ENCODE data around the gene PIGU. TPM values are rescaled to one million over a fixed set of nuclear protein-coding genes. Genes with fewer than 3 reads are reported as not detected.

The PIGU gene
- total RNA-seq, 5 donors from 2014 or later (not counting 1 experiment from before 2014, with no cell fraction given): 8.6 to 17.1 (median 13.6) TPM

GRCh38 chr20:34559311-34560140, 117.4 kb downstream of the PIGU start:
- ChIA-PET POLR2A (no interaction called here), CTCF (no interaction called here)
- no peak overlapping the region for H3K4me3 ChIP-seq (ENCODE audit: control insufficient read depth in 1 of 2, extremely low read depth in 1 of 2, low read length in 1 of 2)
- H3K4me1 ChIP-seq (ENCODE audit: control insufficient read depth in 1 of 2, extremely low read depth in 1 of 2, insufficient read depth in 2 of 2, low read length in 2 of 2): peaks cover 2 to 9% of the 10 kb centered on the region in 2 experiments
- Mint-ChIP-seq H3K27me3 (no peaks in the 10 kb centered on the region), H3K4me3 (peak overlapping the region; percentile 67 to 77 (median 74)), H3K9me3 (no peaks in the 10 kb centered on the region), H3K27ac (peak overlapping the region; percentile 65 to 85), H3K36me3 (no peaks in the 10 kb centered on the region), H3K4me1 (peaks cover 12 to 16% (median 15%) of the 10 kb centered on the region in 3 donors)
- peak in 7 of 35 experiments; percentile 4 to 44 (median 12) for DNase-seq
- 90% methylated on average over 34 of the region's 43 CpGs for WGBS (ENCODE audit: insufficient coverage)
- no peaks in the 10 kb centered on the region for H3K27me3 ChIP-seq (replicated peaks in 1 of 2; ENCODE audit: control insufficient read depth in 2 of 2, extremely low read depth in 1 of 2, insufficient read depth in 2 of 2, low read length in 1 of 2)
- H3K9me3 ChIP-seq: no peaks in the 10 kb centered on the region
- H3K36me3 ChIP-seq (ENCODE audit: control insufficient read depth in 2 of 2, extremely low read depth in 1 of 2, insufficient read depth in 1 of 2, low read length in 1 of 2): no peaks in the 10 kb centered on the region
- H3K27ac ChIP-seq (ENCODE audit: low read length): no peak overlapping the region
- no peak for ATAC-seq (replicated peaks in 1 of 4)

- peak within 1 kb of the TSS; percentile 67 to 84 for H3K4me3 ChIP-seq (ENCODE audit: control insufficient read depth in 1 of 2, extremely low read depth in 1 of 2, low read length in 1 of 2)
- DNase-seq (peak; percentile 69 to 98 (median 93)), ATAC-seq (replicated peaks in 1 of 4) (peak; percentile 76 to 88 (median 81))
- peaks cover 2 to 9% of the 10 kb centered on the region in 2 experiments for H3K4me1 ChIP-seq (ENCODE audit: control insufficient read depth in 1 of 2, extremely low read depth in 1 of 2, insufficient read depth in 2 of 2, low read length in 2 of 2)
- H3K27ac ChIP-seq (ENCODE audit: low read length): peak within 1 kb of the TSS; percentile 98
- Mint-ChIP-seq H3K36me3 (no peaks in the 10 kb centered on the region), H3K9me3 (no peaks in the 10 kb centered on the region), H3K4me1 (peaks cover 12 to 16% (median 15%) of the 10 kb centered on the region in 3 donors), H3K27ac (peak within 1 kb of the TSS; percentile 65 to 85), H3K27me3 (no peaks in the 10 kb centered on the region), H3K4me3 (peak within 1 kb of the TSS; percentile 74 to 90 (median 87))
- ChIA-PET POLR2A (interaction anchor here in 1 of 2 donors (1.0 kb wide), 2 partner anchors 42 to 149 kb away, joined by 3 to 7 read pairs; no protein-coding TSS in a partner anchor), CTCF (no interaction called here)
- H3K9me3 ChIP-seq: no peaks in the 10 kb centered on the region
- WGBS (ENCODE audit: insufficient coverage): 14% methylated on average over 96 of the region's 103 CpGs
- H3K27me3 ChIP-seq (replicated peaks in 1 of 2; ENCODE audit: control insufficient read depth in 2 of 2, extremely low read depth in 1 of 2, insufficient read depth in 2 of 2, low read length in 1 of 2): no peaks in the 10 kb centered on the region
- no peaks in the 10 kb centered on the region for H3K36me3 ChIP-seq (ENCODE audit: control insufficient read depth in 2 of 2, extremely low read depth in 1 of 2, insufficient read depth in 1 of 2, low read length in 1 of 2)
Observed at GRCh38 chr20:34558320-34559218, 118.3 kb downstream of the PIGU start, which contains the start of gene MAP1LC3A. MAP1LC3A (plus strand) TSS chr20:34558718; CDS start chr20:34558869, 151 bp downstream.

GRCh38 chr20:34557936-34558319, 119.0 kb downstream of the PIGU start:
- CTCF ChIA-PET: interaction anchor here in 1 of 2 donors (0.9 kb wide), 1 partner anchor 45 kb away, joined by 3 read pairs; no protein-coding TSS in a partner anchor

GRCh38 chr20:34553366-34553867, 123.5 kb downstream of the PIGU start:
- Histone ChIP-seq H3K4me3 (ENCODE audit: control insufficient read depth in 1 of 2, extremely low read depth in 1 of 2, low read length in 1 of 2) (no peak overlapping the region), H3K4me1 (ENCODE audit: control insufficient read depth in 1 of 2, extremely low read depth in 1 of 2, insufficient read depth in 2 of 2, low read length in 2 of 2) (peaks cover 2 to 9% of the 10 kb centered on the region in 2 experiments), H3K27me3 (replicated peaks in 1 of 2; ENCODE audit: control insufficient read depth in 2 of 2, extremely low read depth in 1 of 2, insufficient read depth in 2 of 2, low read length in 1 of 2) (no peaks in the 10 kb centered on the region), H3K27ac (ENCODE audit: low read length) (no peak overlapping the region), H3K9me3 (no peaks in the 10 kb centered on the region), H3K36me3 (ENCODE audit: control insufficient read depth in 2 of 2, extremely low read depth in 1 of 2, insufficient read depth in 1 of 2, low read length in 1 of 2) (no peaks in the 10 kb centered on the region)
- H3K36me3 Mint-ChIP-seq: no peaks in the 10 kb centered on the region
- POLR2A ChIA-PET: no interaction called here
- peaks cover 9 to 16% (median 15%) of the 10 kb centered on the region in 3 donors for H3K4me1 Mint-ChIP-seq
- WGBS (ENCODE audit: insufficient coverage): 74% methylated on average over 2 of the region's 4 CpGs
- no peaks in the 10 kb centered on the region for H3K27me3 Mint-ChIP-seq
- H3K9me3 Mint-ChIP-seq: no peaks in the 10 kb centered on the region
- no peak overlapping the region for H3K27ac Mint-ChIP-seq
- ATAC-seq (replicated peaks in 1 of 4) (no peak), DNase-seq (no peak)
- CTCF ChIA-PET: no interaction called here
- H3K4me3 Mint-ChIP-seq: no peak overlapping the region

More at GRCh38 chr20:34557936-34558319, 119.0 kb downstream of the PIGU start:
- H3K36me3 Mint-ChIP-seq: no peaks in the 10 kb centered on the region
- H3K4me1 Mint-ChIP-seq: peaks cover 12 to 16% (median 15%) of the 10 kb centered on the region in 3 donors
- H3K4me3 ChIP-seq (ENCODE audit: control insufficient read depth in 1 of 2, extremely low read depth in 1 of 2, low read length in 1 of 2): peak overlapping the region; percentile 67 to 84
- H3K27ac ChIP-seq (ENCODE audit: low read length): peak overlapping the region; percentile 98
- H3K4me1 ChIP-seq (ENCODE audit: control insufficient read depth in 1 of 2, extremely low read depth in 1 of 2, insufficient read depth in 2 of 2, low read length in 2 of 2): peaks cover 2 to 9% of the 10 kb centered on the region in 2 experiments
- POLR2A ChIA-PET: interaction anchor here in 1 of 2 donors (1.0 kb wide), 2 partner anchors 41 to 150 kb away, joined by 3 to 7 read pairs; no protein-coding TSS in a partner anchor
- H3K9me3 Mint-ChIP-seq: no peaks in the 10 kb centered on the region
- ATAC-seq (replicated peaks in 1 of 4) (no peak), DNase-seq (no peak)
- H3K4me3 Mint-ChIP-seq: peak overlapping the region; percentile 73 to 90 (median 87)
- no peaks in the 10 kb centered on the region for H3K36me3 ChIP-seq (ENCODE audit: control insufficient read depth in 2 of 2, extremely low read depth in 1 of 2, insufficient read depth in 1 of 2, low read length in 1 of 2)
- no peaks in the 10 kb centered on the region for H3K27me3 ChIP-seq (replicated peaks in 1 of 2; ENCODE audit: control insufficient read depth in 2 of 2, extremely low read depth in 1 of 2, insufficient read depth in 2 of 2, low read length in 1 of 2)
- no peaks in the 10 kb centered on the region for H3K9me3 ChIP-seq
- no peaks in the 10 kb centered on the region for H3K27me3 Mint-ChIP-seq
- WGBS (ENCODE audit: insufficient coverage): 34% methylated on average over 9 of the region's 11 CpGs
- peak overlapping the region; percentile 39 to 72 for H3K27ac Mint-ChIP-seq

GRCh38 chr20:34552569-34552968, 124.3 kb downstream of the PIGU start:
- Histone ChIP-seq H3K4me1 (ENCODE audit: control insufficient read depth in 1 of 2, extremely low read depth in 1 of 2, insufficient read depth in 2 of 2, low read length in 2 of 2) (peaks cover 0 to 2% of the 10 kb centered on the region in 2 experiments), H3K9me3 (no peaks in the 10 kb centered on the region), H3K36me3 (ENCODE audit: control insufficient read depth in 2 of 2, extremely low read depth in 1 of 2, insufficient read depth in 1 of 2, low read length in 1 of 2) (no peaks in the 10 kb centered on the region), H3K27ac (ENCODE audit: low read length) (no peak overlapping the region), H3K27me3 (replicated peaks in 1 of 2; ENCODE audit: control insufficient read depth in 2 of 2, extremely low read depth in 1 of 2, insufficient read depth in 2 of 2, low read length in 1 of 2) (peaks cover 0 to 3% of the 10 kb centered on the region in 2 experiments), H3K4me3 (ENCODE audit: control insufficient read depth in 1 of 2, extremely low read depth in 1 of 2, low read length in 1 of 2) (no peak overlapping the region)
- Mint-ChIP-seq H3K27me3 (no peaks in the 10 kb centered on the region), H3K4me3 (no peak overlapping the region), H3K4me1 (peaks cover 4 to 7% (median 7%) of the 10 kb centered on the region in 3 donors), H3K36me3 (no peaks in the 10 kb centered on the region), H3K27ac (no peak overlapping the region), H3K9me3 (no peaks in the 10 kb centered on the region)
- CTCF ChIA-PET: no interaction called here
- 93% methylated on average over 4 of the region's 6 CpGs for WGBS (ENCODE audit: insufficient coverage)
- POLR2A ChIA-PET: no interaction called here
- DNase-seq (no peak), ATAC-seq (replicated peaks in 1 of 4) (no peak)

GRCh38 chr20:34549929-34550305, 127.0 kb downstream of the PIGU start:
- POLR2A ChIA-PET: no interaction called here
- CTCF ChIA-PET: no interaction called here
- Histone ChIP-seq H3K36me3 (ENCODE audit: control insufficient read depth in 2 of 2, extremely low read depth in 1 of 2, insufficient read depth in 1 of 2, low read length in 1 of 2) (no peaks in the 10 kb centered on the region), H3K9me3 (no peaks in the 10 kb centered on the region), H3K4me3 (ENCODE audit: control insufficient read depth in 1 of 2, extremely low read depth in 1 of 2, low read length in 1 of 2) (no peak overlapping the region), H3K27ac (ENCODE audit: low read length) (no peak overlapping the region), H3K27me3 (replicated peaks in 1 of 2; ENCODE audit: control insufficient read depth in 2 of 2, extremely low read depth in 1 of 2, insufficient read depth in 2 of 2, low read length in 1 of 2) (peaks cover 0 to 3% of the 10 kb centered on the region in 2 experiments), H3K4me1 (ENCODE audit: control insufficient read depth in 1 of 2, extremely low read depth in 1 of 2, insufficient read depth in 2 of 2, low read length in 2 of 2) (no peaks in the 10 kb centered on the region)
- no peaks in the 10 kb centered on the region for H3K9me3 Mint-ChIP-seq
- DNase-seq: no peak
- no peak overlapping the region for H3K27ac Mint-ChIP-seq
- H3K27me3 Mint-ChIP-seq: no peaks in the 10 kb centered on the region
- H3K36me3 Mint-ChIP-seq: no peaks in the 10 kb centered on the region
- ATAC-seq (replicated peaks in 1 of 4): no peak
- H3K4me3 Mint-ChIP-seq: no peak overlapping the region
- no peaks in the 10 kb centered on the region for H3K4me1 Mint-ChIP-seq
- WGBS (ENCODE audit: insufficient coverage): 93% methylated on average over 9 of the region's 13 CpGs

Data from T-cell (primary cell).